GM19351 (cell line): ENCODE measurements around the gene NDUFB8.
A peak's percentile ranks its signal among the peaks of the same experiment; 100 is the strongest.
"Not testable (repeated sequence)": the region's sequence is repeated elsewhere in the genome, so short reads cannot be mapped to it uniquely, and the experiment has no call there.

Experiments
- ATAC-seq: cut with Tn5 transposase; IDR thresholded peaks from one replicate; pipeline ENCODE4 v1.9.1; 2021; ENCODE audit warnings: mild to moderate bottlenecking, moderate library complexity; ENCODE audit not compliant: unreplicated experiment

The NDUFB8 gene

DNA sequence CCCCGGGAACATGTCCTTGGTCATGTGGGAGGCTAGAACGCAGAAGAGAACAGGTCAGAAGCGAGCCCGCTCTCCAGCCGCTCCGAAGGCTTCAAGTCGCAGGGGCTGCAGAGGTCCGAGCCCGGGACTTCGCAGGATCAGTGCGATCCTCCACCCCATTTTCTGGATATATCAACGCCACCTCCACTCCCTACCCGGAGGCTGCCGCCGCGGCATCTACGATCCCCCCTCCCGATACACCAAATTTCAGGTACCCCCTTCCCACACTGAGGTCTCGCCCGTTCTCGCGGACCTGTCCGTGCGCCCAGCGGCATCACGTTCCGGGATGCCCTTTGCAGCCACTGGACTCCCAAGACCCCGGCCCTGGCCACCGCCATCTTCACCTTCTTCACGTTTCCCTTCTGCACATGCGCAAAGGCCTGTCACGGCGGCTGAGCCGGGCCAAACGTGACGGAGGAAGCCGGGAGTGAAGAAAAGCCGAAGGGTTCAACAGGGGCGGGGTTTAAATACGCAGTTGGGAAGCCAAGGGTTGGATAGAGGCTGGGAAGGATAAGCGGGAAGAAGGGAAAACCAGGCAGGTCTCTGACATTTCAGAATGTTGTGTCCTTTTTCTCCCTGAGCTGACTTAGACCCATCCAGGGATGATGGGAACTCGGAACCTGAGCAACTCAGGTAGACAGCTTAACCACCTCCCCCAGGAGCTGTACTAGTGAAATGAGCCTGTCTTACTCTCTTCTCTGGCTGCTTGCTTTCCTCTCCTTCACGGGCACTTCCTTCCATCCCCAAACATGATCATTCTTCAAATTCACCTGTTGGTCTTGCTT lies at the start of gene NDUFB8:
Gene NDUFB8 (minus strand): TSS at position 397 of the 824 bp plus-strand sequence. CDS start 20 bp downstream, at position 377.
- peak; percentile 52 for ATAC-seq

DNA sequence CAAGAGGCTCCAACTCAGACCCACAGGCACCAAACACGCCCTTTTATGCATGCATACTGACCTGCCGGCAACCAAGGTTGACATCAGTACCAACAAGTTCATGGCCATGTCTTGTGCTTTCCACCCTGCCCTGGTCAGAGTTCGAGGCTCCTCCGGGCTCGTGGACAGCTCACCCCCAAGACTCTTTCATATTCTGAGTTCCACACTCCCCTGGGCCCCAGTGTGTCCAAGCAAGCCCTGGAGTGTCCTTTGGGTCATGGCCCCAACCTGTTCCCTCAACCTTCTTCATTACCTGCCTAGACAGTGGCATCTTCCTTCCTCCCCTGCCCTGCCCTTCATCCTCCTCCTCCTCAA lies 46.6 kb upstream of the NDUFB8 start:
- no peak for ATAC-seq

DNA sequence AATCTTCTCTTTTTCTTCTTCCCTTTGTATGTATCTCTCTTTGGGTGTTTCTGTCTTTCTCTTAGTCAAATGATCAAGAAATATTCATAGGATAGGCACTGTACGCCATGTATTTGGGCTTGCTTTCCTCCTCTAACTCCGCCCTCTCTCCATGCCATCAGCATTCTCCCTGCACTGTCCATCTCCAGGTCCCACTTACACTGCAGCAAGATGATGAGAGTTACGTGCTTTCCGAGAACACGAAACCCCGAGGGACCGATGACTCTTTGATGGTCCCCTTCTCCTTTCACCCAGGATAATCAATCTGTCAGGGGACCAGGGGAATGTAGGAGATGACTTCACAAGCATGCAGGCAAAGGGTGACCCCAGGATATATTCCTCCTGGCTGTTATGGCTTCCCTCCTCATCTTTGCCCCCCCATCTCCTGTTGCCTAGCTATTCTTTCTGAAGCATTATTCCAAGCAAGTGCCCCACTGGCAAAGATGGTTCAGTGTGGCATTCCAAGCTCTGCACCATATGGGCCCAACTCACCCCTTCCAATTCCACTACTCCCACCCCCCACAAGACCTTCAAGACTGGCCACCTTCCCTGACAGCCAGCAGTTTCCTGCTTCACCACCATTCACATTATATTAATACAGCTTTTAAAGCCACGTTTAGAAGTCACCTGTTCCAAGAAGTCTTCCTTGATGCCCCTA lies 46.1 kb upstream of the NDUFB8 start:
- no peak for ATAC-seq

DNA sequence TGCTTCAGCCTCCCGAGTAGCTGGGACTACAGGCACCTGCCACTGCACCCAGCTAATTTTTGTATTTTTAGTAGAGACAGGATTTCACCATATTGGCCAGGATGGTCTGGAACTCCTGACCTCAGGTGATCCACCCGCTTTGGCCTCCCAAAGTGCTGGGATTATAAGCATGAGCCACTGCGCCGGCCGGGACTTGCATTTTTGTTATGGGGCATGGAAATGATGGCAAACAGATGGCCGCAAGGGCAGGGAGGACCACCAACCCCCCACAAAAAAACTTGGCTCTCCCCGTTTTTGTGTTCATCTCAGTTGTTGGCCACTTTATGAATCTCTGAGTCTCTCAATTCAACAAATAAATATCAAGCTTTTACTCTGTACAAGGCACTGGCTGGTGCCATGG lies 45.5 kb upstream of the NDUFB8 start:
- not testable (repeated sequence) for ATAC-seq

DNA sequence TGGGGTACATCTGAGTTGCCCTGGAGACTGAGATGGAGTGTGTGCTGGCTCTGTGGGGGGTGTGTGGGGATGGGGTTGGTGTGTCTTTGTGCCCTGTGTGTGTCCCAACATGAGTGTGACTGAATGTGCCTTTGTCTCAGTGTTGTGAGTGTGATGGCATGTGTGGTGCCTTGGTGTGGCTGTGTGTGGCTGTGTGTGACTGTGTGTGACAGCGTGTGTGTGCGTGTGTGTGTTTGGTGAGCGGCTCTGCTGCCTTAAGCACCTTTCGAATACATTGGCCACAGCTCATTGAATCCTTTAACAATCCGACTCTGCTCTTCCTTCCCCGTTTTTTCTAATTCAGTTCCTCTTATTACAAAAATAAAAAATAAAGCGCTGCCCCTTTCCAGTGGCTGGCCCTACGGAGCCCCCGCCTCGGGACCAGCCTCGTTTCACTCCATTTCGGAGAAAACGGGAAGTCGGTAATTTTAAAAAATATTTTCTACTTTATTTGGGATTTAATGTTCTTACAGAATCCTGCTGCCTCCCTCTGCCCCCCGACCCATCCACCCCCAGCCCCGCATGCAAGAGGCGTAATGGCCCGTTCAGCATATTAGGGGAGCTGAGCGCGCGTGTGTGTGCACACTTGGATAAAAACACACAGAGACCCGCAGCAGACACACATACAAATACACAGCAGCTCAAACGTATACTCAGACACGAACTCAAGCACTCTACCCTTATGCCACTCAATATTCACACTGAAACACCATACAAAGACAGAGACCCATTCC lies 41.6 kb upstream of the NDUFB8 start:
- ATAC-seq = no peak

DNA sequence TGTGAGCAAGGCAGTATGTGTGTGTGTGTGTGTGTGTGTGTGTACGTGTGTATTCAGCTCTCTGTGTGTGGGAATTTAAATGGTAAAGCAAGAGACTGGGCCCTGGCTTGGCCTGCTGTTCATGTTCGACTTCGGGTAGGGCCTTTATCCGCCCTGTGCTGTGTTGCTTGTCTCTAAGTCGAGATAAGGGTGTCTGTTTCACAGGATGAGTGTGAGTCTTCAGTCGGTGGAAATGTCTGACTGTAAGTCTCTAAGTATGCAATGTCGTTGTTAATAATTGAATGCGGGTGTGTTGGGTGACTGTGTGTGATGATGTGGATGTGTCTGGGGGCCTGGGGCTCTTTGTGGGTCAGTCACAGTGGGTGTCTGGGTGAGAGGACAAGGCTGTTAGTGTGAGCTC lies 40.8 kb upstream of the NDUFB8 start:
- no peak for ATAC-seq

DNA sequence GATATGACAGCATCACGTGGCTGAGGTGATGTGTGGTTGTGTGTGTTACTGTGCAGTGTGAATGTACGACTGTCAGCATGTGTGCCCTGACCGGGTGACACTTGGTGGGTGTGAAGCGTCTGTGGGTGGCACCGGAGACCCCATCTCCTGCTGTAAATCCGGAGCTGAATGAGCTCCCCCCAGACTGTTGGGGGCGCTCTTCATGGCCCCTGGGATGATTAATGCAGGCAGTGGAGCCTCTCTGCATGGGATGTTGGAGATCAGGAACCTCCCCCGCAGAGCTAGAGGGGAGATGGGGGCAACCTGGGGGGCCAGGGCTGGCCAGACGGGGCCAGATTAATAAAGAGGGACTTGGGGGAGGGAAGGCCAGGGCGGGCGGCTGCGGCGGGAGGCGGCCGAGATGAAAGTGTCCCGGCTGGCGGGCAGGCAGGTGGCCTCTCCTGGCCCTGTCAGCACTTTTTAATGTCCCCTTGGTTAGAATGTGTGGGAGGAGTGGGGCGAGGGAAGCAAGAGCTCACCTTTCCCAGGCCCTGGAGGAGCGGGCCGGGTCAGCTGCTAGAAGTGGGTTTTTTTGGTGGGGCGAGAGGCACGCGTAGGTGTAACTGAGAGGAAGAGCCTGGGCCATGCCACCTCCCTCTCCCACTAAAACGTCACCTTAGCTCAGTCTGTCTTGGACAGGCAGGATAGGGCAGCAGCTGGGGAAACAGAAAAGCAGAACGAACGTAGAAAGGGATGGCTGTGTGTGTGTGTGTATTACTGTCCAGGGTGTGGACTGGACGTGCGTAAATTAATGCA lies 40.2 kb upstream of the NDUFB8 start:
- ATAC-seq = no peak

DNA sequence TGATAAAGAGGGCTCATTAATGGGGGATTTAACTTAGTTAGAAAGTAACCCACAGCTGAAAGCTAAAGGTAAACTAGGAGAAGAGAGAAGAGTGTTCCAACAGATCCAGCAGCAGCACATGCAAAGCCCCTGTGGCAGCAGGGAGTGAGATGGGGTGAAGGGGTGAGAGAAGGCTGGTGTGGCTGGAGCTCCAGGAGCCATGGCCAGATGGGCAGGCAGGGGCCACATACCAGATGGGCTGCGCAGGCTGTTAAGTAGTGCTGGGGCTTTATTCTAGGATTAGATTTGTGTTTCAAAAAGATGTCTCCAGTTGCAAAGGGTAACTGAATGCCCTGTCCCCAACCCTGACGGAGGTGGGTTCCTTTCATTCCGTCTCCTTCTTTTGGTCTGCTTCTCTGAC lies 39.2 kb upstream of the NDUFB8 start:
- no peak for ATAC-seq

DNA sequence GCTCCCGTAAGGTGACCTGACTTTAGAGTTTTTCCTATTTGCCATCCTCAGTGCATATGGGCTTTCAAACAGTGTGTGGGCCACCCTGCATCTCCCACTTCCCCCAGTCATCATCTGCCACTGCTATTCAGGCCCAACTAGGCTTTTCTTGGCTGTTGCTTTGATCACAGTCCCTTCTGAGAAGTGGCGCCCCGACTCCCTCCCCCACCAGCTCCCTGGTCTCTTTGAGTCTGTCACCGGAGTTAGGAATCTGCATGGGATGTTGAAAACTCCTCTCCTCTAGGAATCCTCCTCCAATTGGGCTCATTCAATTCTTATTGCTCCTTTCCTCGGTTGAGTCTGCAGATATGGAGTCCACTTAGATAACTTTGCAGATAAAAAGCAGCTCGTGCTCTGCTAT lies 38.2 kb upstream of the NDUFB8 start:
- no peak for ATAC-seq

DNA sequence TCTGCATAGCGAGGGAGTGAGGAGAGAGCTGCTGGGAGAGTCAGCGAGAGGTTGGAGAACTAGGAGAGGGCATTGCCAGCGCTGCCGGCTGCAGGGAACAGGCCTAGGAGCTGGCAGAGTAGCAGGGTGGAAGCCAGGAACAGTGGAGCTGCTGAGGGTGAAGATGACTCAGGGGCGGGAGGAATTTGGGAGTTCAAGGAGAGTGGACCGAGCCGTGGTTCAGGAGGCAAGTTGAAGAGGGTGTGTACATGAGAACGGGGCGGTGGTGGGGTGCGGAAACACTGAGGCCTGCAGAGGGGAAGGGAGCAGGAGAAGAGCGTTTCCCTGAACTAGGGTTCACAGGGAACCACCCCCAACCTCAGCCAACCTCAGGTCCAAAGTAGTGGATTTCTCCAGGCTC lies 37.6 kb upstream of the NDUFB8 start:
- ATAC-seq = no peak

DNA sequence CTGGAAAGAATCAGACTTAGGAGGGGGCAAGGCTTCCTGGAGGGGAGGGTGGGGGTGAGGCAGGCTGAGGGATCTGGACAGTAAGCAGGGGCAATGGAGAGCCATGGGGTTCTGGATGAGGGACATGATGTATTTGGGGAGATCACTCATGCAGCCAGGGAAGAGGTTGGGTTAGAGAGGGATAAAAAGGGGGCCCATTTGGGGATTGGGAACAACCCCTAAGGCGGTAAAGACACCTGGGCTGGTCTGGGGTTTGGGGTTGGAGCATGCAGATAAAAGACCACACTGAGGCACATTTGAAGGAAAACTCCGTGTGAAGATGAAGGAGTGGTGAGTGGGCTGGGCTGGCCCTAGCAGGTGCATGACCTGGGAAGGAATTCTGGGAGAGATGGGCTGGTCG lies 36.9 kb upstream of the NDUFB8 start:
- no peak for ATAC-seq

DNA sequence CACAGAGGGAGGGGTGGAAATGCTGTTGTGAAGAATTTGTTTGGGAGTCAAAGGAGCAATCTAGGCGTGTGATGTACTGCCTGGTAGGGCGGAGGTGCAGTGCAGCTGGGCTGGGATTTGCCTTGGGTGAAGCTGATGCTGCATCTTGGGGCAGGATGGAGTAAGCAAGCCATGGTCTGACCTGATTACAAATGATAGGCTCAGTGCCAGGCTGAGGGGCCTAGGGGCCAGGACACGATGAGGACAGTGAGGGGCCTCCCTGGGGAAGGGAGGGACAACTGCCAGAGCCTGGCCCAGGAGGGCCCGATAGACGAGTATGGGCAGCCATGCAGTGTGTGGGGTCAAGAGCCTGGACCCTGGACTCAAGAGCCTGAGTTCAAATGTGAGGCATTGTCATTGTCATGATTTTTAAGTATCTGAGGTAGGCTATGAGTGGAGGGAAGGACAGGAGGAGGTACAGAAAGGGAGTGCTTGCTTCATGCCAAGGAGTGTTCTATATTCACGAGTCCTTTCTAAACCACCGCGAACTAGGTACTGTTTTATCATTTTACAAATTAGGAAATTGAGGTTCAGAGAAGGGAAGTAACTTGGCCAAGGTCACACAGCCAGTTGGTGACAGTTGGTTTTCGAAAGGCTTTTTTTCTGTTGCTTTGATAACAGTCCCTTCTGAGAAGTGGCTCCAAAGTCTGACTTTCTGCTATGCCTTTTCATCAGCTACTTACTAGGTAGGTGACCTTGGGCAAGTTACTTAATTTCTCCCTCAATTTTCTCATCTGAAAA lies 35.7 kb upstream of the NDUFB8 start:
- no peak for ATAC-seq

DNA sequence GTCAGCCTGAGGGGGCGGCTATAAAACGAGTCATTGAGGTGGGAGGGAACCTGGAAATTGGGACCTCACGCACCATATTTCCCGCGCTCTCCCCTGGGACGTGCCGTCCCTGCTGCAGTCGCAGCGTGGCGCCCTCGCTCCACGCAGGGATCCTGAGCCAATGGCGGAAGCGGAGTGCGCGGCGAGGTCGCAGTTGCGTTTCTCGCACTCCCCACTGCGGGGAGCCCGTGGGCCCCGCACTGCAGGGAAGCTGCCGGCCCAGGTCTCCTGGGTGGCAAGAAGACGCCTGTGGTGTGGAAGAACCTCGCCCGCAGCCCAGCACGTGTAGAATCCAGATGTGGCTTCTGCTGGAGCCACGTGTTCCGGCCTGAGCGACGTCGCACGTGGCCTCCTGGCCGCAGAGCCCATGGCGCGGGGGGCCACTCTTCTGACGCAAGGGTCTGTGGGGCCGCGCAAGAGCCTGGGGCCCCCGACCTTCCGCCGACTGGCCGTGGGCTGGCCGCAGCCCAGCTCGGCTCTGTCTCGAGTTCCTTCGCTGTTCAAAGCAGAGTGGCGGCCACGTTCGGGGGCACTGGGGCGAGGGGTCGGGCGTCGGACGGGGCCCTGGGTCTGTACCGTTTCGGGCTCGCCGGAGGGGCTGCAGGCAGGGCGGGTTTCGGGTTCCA lies 32.5 kb upstream of the NDUFB8 start:
- ATAC-seq = peak; percentile 77

DNA sequence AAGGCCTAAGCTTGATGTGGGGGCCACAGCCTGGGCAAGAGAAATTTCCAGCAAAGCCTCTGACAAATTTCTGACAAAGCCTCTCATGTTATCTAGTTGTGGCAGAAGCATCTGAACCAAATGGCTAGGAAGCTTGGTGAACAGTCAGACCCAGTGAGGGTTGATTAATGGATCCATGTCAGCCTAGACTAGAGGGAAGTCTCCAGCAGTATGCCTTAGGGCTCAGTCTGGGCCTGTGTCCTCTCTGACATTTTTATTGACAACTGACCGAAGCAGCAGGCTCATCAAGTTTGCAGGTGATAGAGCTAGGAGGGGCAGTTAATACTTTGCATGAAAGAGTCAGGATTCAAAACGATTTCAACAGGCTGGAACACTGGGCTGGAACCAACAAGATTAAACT lies 31.3 kb upstream of the NDUFB8 start:
- ATAC-seq = no peak

DNA sequence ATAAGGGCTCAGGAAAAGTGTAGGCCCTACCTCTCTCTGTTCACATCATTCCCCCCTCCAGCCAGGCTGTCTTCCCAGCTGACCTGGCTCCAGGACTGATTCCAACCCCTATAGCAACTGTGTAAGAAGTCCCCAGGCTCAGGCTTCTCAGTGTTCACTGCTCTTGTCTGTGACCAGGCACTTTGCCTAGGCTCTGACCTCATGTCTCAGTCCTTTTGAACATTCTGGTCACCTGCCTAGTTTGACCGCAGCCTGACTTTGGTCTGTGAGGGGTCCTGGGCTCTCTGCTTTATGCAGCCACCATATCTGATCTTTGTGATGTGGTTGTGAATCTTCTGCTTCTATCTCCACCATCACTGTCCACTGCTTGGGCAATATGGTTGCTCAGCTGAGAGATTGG lies 30.6 kb upstream of the NDUFB8 start:
- no peak for ATAC-seq

DNA sequence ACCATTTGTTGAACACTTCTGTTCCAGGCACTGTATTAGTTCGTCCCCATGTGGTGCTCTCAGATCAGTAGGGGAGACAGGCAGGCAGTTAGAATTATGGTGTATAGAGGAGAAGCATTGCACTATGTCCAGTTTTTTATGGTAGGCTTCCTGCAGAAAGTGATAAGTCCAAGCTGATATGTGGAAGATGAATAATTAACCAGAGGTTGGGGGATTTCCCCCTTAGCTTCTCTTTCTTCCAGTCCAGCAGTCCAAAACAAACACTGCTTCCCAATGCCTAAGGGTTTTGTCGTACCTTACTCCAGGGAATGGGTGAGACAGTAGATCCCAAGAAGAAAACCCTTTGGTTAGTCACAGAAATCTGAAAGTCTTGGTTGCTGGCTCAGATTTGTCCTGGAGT lies 25.2 kb upstream of the NDUFB8 start:
- ATAC-seq = no peak

DNA sequence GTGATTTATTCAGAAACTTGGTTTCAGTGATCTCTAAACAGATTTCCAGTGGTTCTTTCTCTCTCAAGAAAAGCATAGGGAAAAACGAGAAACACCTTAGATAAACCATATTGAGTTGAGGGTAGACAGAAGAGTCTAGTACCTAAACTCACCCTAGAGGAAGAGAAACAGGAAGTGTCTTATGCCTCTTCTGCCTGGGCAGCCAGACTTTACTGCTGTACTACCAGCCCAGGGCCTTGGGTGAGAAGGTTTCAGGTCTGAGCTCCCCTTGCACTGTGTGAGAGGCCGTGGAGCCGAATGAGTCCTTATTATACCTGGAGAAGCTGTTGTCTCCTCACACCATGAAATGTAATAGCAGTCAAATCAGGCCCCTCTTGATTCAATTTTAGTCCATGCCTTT lies 24.3 kb upstream of the NDUFB8 start:
- no peak for ATAC-seq

DNA sequence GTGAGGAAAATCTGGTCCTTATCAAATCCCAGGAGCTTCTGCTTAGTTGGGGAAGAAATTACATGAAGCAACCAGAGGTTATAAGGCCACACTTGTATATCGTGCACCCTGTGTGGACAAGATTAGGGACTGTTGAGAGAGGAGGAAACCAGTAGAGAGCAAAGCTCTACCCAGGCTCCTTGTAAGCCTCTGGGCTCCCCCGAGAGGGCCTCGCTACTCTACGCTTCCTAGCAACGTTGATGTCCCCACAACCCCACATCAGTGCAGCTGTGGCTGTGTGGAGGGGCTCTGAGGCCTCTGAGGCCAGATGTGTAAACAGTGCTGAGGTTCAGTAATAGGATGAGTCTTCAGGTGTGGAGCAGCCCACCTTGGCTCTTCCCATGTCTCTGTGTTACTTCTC lies 22.1 kb upstream of the NDUFB8 start:
- no peak for ATAC-seq

DNA sequence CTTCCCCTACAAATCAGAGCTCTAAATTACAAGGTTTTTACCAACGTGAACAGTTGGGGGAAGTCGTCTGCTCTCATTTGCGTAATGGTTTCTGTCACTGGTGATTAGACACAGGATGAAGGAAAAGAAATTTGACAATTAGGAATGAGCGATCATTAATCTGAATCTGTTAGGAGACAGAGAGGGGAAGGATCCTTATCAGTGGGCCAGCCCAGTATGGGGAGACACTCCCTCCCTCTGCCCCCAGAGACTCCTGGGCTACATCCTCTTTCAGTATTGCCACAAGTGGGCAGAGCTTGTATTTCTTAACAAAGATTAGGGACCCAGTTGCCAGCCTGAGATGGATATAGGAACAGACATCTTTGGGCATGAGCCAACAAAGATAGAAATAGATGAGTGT lies 21.5 kb upstream of the NDUFB8 start:
- no peak for ATAC-seq

DNA sequence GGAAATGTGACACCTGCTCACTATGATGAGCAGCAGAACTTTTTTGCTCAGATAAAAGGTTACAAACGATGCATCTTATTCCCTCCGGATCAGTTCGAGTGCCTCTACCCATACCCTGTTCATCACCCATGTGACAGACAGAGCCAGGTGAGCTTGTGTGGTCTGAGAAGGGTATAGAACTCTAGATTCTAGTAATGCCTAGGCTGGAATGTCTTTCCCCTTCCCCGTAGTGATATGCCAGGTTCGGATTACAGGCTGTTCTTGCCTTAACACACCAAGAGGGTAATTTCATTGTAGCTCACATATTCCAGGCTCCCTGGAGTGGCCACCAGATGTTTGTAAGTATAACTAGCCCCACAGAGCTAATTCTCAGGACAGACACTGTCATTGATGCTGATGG lies 15.3 kb upstream of the NDUFB8 start:
- no peak for ATAC-seq
